ENCODE data around the gene TENM4.
A peak's percentile ranks its signal among the peaks of the same experiment; 100 is the strongest.

Gene TENM4

DNA sequence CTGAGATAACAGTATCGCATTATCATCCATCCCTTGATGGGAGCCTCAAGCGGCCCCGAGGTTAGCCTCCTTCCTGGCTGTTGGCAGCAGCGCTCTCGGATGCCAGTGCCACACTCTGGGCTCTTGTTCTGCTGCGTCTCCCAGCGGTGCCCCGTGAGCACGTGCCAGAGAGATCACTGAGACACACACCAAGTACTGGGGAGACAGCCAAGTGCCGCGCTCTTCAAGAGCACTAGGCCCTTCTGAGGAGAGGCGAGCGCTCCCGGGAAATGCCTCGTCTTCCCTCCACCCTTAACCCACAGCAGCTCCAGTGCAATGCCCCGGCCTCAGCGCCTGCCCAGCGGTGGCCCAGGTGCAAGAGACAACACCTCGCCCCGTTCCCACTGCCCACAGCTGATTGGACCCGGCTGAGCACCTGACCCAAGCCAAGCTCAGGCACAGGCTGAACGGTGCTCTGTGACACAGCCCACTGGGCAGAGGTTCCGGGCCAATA, 617.9 kb downstream of the TENM4 start:
- peak in 2 of 56 donors; percentile 8 to 26 for DNase-seq

DNA sequence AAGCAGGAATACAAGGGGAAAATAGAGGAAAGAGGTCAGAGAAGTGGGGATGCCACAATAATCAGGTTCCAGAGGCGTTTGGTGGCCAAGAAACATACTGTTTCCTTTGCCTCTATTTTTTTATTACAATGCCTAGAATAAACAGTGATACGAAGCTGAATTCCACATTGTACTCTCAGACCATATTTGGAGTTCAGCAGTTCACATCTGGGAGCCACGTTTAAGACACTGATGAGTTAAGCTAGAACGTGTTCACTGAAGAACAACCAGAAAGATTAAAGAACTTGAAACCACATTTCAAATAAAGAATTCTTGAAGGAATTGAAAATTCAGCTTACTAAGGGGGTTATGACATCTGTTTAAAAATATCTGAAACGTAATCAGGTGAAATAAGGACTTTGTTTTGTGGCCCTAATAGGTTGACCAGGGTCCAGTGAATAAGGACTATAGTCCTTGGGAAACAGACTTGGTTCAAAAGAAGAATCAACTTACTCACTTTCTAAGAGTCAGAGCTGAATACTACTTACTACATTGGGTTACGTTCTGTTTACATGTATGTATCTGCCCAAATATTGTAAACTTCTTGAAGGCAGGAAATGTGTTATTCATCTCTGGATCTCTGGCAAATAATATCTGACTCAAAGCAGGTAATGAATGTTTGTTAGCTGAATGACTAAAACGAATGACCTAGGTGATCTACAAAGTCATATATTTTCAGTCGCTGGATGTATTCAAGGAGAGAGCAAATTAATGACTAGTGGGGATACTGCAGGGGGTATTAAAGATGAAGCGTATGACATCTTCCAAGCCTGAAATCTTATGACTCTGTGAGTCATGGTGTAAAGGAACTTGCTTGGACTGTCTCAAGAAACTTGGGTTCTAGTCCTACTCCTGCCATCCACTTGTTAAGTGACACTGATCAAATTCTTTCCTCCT, 619.2 kb downstream of the TENM4 start:
- DNase-seq = no peak

DNA sequence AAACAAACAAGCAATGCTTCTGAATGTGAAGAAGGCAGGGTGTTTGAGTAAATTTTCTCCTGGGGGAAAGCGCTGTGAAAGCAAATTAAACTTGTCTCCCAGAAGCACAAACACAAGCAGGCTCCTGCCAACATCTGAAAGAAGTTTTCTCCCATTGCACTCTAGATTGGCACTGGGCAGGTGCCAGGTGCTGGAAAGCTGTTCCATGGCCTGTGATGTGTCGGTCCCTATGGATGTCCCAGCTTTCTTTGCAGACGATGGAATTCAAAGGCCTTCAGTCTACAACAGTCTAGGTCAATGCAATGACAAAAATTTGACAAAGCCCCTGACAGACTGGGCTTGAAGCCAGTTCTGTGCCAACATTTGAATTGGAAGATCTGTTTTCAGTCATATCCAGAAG, 620.1 kb downstream of the TENM4 start:
- peak in 4 of 56 donors; percentile 21 to 41 (median 32) for DNase-seq

DNA sequence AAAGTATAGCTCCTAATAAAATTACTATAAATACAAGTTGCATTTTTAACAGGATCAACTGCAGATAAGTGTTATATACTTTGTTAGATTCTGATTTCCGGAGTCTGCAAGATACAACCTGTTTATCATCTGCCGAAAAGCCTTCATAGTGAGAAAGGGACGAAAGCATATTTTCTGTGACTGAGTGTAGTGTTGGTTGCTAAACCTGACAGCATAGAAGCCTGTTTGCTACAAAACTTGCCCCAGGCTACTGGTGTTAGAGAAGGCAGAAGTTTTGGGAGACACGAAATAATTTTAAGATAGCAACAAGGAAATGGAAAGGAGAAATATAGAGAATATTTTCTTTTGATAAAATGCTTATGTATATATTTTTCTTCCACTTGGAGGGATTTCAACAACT, 622.6 kb downstream of the TENM4 start:
- DNase-seq = no peak

DNA sequence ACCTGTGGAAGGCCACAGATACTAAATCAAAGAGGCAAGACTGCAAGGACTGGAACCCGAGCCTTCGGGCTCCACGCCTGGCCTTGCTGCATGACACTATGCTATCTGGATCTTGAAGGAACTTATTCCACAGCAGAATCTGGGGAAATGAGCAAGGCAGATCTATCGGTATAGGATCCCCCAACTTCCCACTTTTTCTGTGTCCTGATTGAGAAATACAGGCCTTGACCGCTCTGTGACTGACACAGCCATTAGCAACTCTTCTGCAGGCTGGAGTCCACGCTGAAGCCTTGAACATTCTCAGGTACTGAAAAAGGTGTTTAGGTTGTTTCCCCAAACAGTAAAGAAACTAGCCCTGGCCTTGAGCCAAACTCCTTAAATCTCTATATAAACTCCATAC, 625.0 kb downstream of the TENM4 start:
- no peak for DNase-seq

DNA sequence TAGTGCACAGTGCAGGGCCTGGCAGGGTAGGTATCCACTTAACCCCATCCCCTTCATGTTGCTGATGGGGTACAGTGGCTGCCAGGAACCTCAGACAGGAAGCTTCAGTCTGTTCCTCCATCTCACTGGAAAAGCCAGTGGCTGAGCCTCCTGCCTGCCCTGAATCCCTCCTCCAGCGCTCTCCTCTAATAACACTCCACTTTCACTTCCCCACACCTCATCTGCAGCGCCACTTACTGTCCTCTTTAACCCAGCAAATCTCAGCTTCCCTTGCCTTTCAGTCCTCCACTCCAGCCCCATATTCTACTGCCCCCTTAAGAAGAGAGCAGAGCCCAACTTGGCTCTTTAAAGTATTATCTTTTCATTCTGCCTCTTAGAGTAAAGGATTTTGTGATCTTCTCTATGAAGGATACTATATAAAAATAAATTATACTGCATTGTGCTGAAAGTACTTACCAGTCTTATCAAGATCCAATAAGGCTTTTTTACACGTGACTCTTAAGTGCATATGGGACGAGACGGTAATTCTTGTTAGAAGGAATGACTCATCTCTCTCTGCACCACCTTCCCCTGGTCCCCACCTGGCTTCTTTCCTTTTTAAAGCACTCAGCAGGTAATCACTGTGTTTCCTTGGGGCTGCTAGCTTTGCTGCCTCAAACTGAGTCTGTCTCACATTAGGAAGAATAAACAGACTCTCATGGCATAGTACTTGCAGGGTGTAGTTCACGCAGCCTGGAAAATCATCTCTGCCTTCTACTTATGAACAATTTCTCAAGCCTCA, 628.1 kb downstream of the TENM4 start:
- peak in 1 of 56 donors; percentile 35 for DNase-seq

DNA sequence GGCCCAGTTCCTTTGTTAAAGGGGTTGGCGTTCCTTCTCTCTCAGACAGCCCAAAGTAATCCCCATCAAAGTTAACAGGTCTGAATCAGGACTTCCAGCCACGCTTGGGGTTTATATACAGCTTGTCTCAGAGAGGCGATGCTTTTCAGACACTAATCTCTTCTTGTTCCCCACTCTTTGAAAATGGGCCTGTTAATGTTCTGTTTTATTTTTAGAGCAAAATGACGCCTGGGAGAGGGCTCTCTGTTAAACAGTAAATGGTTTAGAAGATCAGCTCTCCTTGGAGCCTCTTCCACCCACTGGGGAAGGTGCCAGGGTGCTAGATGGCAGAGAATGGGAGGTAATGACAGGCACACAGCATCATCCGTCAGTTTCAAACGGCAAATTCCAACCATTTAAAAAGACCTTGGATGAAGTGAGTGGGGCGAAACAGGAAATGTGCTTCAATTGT, 630.2 kb downstream of the TENM4 start:
- DNase-seq = no peak

DNA sequence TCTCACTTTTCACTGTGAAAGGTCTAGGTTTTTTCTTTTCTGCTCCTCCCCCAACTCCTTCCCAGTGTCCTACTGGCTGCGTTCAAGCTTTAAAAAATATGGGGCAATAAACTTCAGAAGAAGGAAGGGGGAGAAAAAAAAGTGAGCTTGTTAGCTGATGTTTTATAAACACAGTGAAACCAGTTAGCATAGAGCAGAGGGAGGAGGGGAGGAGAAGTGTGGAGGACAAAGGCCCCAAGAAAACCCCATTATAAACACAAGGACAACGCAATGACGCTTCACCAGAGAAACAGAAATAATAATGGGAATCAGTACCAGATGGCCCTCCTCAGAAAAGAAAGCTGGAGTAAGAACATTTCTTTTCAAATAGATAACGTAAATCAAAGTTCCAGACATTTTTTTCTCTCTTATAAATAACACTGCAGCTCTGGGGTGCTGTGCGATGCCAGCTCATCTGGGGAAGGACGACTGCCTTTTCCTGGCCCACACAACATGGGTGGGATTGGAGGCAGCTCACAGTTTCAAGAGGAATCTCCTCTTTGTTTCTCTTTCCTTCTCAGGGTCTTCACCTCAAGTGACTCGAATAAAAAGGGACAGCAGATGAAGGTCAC, 630.8 kb downstream of the TENM4 start:
- no peak for DNase-seq

DNA sequence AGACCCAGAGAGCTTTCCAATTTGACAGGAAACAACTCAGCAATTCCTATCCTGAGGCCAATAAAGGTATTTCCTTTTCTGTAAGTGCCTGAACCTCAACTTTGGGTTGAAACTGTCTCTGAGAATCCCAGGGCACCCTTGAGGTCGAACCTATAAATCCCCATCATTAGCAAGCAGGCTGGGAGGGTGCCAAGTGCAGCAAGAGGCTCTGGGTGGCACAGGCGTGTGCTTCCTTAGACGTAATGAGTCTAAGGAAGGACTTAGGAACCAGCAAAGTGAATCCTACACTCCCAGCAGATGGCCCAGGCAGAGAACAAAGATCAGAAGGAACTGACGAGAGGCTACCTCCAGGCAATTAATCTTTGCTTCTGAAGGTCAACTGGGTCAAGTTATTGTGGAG, 631.9 kb downstream of the TENM4 start:
- DNase-seq = no peak

DNA sequence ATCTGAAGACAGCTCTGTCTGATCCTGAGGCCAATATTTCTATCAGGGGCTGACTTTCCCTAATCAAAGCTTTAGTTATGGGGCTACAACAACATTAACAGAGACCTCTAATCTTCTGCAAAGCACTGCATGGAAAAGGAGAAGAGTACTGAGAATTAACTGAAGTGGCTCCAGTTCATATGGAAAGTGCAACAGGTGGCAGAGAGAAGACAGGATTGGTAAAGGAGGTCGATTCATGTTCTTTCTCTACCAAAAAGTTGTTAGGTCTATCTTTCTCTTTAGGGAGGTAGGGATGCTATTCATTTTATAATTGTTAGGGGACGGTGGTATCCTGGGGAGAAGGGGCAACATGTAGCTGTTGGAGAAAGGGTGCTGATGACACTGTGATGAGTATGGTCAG, 633.5 kb downstream of the TENM4 start:
- DNase-seq = no peak

DNA sequence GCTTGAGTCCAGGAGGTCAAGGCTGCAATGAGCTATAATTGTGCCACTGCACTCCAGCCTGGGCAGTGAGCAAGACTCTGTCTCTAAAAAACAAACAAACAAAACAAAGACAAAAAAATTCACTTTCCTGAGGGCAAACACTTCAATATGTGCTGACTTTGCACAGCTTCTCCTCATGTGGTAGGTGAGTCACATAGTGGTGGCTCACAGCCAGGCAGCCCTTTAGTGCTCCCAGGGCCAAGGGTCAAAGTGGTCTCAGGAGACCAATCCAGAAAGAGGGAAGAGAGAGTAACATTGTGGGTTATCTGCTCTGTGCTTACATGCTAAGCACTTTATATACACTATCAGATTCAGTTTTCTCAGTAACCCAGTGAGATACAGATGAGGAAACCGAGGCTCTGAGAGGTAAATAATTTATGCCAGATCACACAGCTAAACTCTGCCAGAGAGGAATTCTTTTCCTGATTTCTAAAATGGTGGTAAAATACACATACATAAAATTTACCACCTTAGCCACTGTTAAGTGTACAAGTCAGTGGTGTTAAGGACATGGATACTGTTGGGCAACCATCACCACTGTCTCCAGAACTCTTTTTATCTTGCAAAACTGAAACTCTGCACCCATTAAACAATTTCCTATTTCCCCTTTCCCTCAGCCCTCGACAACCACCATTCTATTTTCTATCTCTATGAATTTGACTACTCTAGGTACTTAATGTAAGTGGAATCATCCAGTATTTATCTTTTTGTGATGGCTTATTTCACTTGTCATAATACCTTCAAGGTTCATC, 634.4 kb downstream of the TENM4 start:
- DNase-seq = no peak

DNA sequence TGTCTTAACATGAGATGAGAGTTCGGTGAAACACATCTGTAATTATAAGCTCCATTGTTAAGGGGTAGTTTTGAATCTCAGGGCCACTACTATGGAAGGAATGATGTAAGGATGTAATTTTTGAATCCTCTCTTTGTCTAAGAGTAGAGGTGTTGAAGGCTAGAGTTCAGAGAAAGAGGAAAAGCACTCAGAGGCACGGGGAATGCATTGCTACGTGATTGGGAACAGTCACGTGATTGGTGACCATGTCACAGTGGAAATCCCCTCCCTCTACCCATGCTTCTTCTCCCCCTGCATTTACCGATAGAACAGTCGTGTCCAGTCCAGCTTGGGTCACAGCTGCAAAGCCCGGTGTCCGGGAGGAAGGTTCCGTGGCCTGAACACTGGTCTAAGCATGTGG, 635.8 kb downstream of the TENM4 start:
- no peak for DNase-seq

DNA sequence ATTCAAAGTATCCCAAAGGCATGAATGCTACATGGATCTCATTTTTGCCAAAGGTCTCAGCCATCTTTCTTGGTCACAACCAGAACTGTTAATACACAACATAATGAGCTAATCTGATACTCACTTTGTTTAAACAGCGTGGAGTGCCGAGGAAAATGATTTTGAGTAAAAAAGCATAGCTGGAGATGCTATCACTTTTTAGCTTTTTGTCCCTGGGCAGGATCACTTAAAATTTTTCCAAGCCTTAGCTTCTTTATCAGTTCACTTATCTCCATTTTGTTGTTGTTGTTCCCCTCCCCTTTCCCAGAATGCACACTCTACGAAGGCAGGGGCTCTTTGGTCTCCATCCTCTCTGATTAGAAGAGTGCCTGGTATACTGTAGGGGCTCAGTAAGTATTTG, 636.8 kb downstream of the TENM4 start:
- DNase-seq = no peak

DNA sequence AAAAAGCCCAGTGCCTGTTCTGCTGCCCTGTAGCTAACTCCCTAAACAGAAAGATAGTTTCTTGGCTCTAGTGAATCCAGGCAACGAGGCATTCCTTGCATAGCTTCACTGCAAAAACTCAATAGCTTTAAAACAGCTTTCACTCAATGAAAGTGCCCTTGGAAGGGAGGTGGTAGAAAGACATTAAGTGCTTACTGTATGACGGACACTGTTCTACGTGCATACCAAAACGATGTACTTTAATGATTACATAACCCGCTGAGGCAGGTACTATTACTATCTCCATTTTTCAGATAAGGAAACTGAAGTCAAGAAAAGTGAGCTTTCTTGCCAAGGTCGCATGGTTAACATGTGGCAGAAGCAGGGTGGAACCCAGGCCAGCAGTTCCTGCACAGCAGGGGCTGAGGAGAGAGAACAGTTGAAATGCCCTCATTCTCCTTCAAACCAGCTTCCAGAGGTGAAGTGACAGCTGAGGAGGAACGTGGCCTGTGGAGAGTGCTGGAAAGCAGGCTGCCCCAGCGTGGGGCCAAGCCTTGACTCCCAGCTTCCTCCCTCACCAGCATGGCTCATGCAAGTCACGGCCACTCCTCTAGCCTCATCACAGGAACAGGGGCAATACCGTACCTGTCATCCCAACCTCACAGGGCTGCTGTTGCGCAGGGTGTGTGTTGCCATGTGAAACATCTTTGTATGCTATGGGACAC, 638.6 kb downstream of the TENM4 start:
- DNase-seq = no peak

DNA sequence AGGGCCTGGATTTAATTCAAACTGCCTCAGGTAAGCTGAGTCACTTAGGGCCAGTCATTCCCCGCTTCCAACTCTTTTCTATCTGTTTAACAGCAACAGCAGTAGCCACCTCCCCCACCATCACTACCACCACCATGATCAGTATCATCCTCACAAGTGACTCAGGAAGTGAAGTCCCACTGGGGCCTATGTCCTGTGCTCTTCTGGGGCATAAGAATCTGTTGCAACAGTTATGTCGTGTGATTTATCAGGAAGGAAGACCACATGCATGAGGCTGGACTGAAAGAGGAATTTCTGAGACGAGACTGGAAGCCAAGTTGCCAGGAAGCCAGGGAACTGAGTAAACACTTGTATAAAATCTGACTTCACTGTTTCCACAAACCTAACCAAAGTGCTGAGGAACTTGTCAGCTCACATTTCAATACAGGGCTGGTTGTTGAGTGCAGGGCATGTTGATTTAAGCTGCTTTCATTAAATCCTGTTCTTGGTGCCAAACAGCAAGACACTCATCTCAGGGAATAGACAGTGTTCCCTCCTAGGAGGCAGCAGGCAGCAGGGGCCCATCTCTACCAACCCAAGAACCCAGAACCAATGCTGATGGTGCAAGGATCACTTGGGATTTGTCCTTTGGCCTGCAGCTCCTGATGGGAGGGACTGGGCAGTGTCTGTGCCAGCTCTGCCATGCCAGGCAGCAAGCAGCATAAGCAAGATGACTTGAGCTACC, 639.5 kb downstream of the TENM4 start:
- DNase-seq = peak in 1 of 56 donors; percentile 40

DNA sequence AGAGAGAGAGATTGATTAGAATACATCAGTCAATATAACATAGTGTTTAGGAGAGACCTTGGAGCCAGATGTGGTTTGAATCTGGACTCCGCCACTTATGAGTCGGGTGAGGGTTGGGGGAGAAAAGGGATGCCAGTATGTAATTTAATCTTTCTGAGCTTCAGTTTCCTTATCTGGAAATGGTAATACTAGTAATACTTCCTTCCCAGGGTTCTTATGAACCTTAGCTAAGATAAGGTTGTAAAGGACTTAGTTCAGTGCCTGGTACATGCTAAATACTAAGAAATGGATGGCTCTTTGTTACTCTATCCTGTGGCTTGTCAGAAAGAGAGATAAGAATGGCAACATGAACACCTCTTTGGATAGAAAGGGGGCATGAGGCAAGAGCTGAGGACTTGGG, 640.1 kb downstream of the TENM4 start:
- no peak for DNase-seq

DNA sequence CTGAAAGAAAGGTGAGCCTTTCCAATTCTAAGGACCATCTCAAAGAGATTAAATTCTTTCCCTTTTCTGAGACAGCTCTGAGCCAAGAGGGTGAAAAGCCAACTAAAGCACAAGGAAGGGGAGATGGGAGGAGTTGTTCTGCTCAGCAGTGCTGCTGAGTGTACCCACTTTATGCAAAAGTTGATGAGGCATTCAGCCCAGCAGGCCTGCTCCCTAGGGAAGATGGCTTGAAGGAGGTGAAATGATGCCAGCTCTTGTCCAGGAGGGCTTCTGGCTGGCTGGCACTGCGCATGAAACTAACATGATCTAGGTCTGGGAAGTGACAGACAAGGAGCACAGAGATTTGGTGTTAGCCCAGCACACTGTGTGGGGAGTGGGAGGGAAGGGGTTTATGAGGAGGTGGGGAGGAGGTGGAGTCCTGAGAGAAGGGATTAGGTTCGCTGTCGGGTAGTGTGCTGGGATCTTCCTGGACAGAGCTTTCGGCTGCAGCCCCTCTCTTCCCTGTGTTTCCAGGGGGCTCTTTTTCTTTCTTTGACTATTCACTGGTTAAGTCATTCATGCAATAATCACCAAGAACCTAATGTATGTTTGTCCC, 640.6 kb downstream of the TENM4 start:
- no peak for DNase-seq

DNA sequence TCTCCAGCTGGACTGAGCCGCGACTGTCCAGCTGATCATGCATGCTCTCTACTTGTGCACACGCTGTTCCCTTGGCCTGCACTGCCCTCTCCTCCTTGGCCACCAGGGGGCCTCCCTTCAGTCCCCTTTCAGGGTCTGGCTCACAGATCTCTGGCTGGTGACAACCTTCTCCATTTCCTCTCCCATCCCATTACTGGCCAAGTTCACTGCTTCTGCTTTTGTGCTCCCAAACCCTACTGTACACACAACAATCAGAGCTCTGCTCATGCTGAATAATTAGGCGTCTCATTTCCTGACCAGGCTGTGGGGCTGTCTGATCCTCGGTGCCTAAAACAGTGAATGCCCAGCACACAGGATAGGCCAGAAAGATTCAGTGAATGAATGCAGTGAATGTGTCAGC, 642.2 kb downstream of the TENM4 start:
- peak in 35 of 56 donors; percentile 7 to 74 (median 38) for DNase-seq

DNA sequence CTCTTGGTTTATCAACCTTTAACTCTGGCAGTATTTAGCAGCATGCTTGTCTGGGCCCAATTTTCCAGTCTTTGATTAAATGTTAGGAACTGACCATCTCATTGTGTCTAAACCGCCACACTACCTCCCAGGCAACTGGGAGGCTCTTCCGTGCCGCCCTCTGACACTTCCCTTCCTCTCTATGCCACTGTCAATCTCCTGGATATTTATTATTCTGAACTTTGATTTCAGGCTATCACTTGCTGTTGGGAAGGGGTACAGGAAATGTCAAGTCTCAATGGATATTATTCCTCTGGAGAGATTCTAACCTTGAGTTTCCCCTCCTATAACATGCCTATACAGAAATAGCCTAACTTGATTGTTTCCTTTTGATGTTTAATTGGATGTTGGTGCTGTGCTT, 643.3 kb downstream of the TENM4 start:
- DNase-seq = no peak

All from amygdala (tissue), 56 donors.